ENCODE measurements around the gene ANO4.
"Not testable (repeated sequence)": the region's sequence is repeated elsewhere in the genome, so short reads cannot be mapped to it uniquely, and the experiment has no call there.

Gene ANO4

GRCh38 chr12:101117842-101118241, 323.3 kb downstream of the ANO4 start:
- Histone ChIP-seq H3K27ac (ENCODE audit: low read length) (no peak overlapping the region), H3K9me3 (replicated peaks; ENCODE audit: insufficient read depth, low read length) (no peaks in the 10 kb centered on the region), H3K36me3 (replicated peaks; ENCODE audit: insufficient read depth, low read length) (no peaks in the 10 kb centered on the region), H4K20me1 (ENCODE audit: insufficient read depth, low read length) (no peaks in the 10 kb centered on the region), H3K9me2 (replicated peaks; ENCODE audit: insufficient read depth, low read length) (no peaks in the 10 kb centered on the region), H3K4me2 (ENCODE audit: low read depth, low read length) (no peak overlapping the region), H3K4me3 (ENCODE audit: low read length) (no peak overlapping the region), H2AFZ (ENCODE audit: low read length) (no peak overlapping the region), H3F3A (ENCODE audit: insufficient read depth, low read length) (no peaks in the 10 kb centered on the region), H3K79me2 (ENCODE audit: low read length) (no peaks in the 10 kb centered on the region), H3K27me3 (replicated peaks; ENCODE audit: insufficient read depth, low read length) (no peaks in the 10 kb centered on the region), H3K4me1 (ENCODE audit: low read length) (no peaks in the 10 kb centered on the region), H3K9ac (ENCODE audit: low read length) (no peak overlapping the region)
- DNase-seq, result no peak
- no peak for TF ChIP-seq EZH2phosphoT487 (IDR thresholded peaks at IDR 0.05; ENCODE audit: low read length)
- TF ChIP-seq CTCF (IDR thresholded peaks at IDR 0.05; ENCODE audit: low read length), result no peak
- TF ChIP-seq EZH2 (optimal IDR thresholded peaks at IDR 0.05; ENCODE audit: low read depth, low read length), result no peak

- H3K4me3 ChIP-seq (ENCODE audit: low read length), result no peak overlapping the region
- no peaks in the 10 kb centered on the region for H3K27me3 ChIP-seq (replicated peaks; ENCODE audit: insufficient read depth, low read length)
- H3K4me1 ChIP-seq (ENCODE audit: low read length), result no peaks in the 10 kb centered on the region
- H3K9me2 ChIP-seq (replicated peaks; ENCODE audit: insufficient read depth, low read length), result no peaks in the 10 kb centered on the region
- no peak overlapping the region for H2AFZ ChIP-seq (ENCODE audit: low read length)
- no peaks in the 10 kb centered on the region for H4K20me1 ChIP-seq (ENCODE audit: insufficient read depth, low read length)
- no peaks in the 10 kb centered on the region for H3K36me3 ChIP-seq (replicated peaks; ENCODE audit: insufficient read depth, low read length)
- DNase-seq, result no peak
- no peak overlapping the region for H3K4me2 ChIP-seq (ENCODE audit: low read depth, low read length)
- H3K9me3 ChIP-seq (replicated peaks; ENCODE audit: insufficient read depth, low read length), result no peaks in the 10 kb centered on the region
- TF ChIP-seq EZH2 (optimal IDR thresholded peaks at IDR 0.05; ENCODE audit: low read depth, low read length) (no peak), EZH2phosphoT487 (IDR thresholded peaks at IDR 0.05; ENCODE audit: low read length) (no peak), CTCF (IDR thresholded peaks at IDR 0.05; ENCODE audit: low read length) (no peak)
- H3K79me2 ChIP-seq (ENCODE audit: low read length), result no peaks in the 10 kb centered on the region
- H3K9ac ChIP-seq (ENCODE audit: low read length), result no peak overlapping the region
- no peaks in the 10 kb centered on the region for H3F3A ChIP-seq (ENCODE audit: insufficient read depth, low read length)
- H3K27ac ChIP-seq (ENCODE audit: low read length), result no peak overlapping the region
Measured at GRCh38 chr12:101127521-101128219, 333.1 kb downstream of the ANO4 start.

GRCh38 chr12:101145777-101146431, 351.3 kb downstream of the ANO4 start:
- not testable (repeated sequence) for H3K9me2 ChIP-seq (replicated peaks; ENCODE audit: insufficient read depth, low read length); H2AFZ ChIP-seq (ENCODE audit: low read length); H3K9me3 ChIP-seq (replicated peaks; ENCODE audit: insufficient read depth, low read length); H3K79me2 ChIP-seq (ENCODE audit: low read length); H3K9ac ChIP-seq (ENCODE audit: low read length); H3K4me1 ChIP-seq (ENCODE audit: low read length); H3K36me3 ChIP-seq (replicated peaks; ENCODE audit: insufficient read depth, low read length); H4K20me1 ChIP-seq (ENCODE audit: insufficient read depth, low read length); H3K27me3 ChIP-seq (replicated peaks; ENCODE audit: insufficient read depth, low read length); H3K27ac ChIP-seq (ENCODE audit: low read length); H3K4me2 ChIP-seq (ENCODE audit: low read depth, low read length); DNase-seq; H3F3A ChIP-seq (ENCODE audit: insufficient read depth, low read length); H3K4me3 ChIP-seq (ENCODE audit: low read length)

GRCh38 chr12:101165319-101165718, 370.7 kb downstream of the ANO4 start:
- TF ChIP-seq CTCF (IDR thresholded peaks at IDR 0.05; ENCODE audit: low read length) (no peak), EZH2phosphoT487 (IDR thresholded peaks at IDR 0.05; ENCODE audit: low read length) (no peak), EZH2 (optimal IDR thresholded peaks at IDR 0.05; ENCODE audit: low read depth, low read length) (no peak)
- Histone ChIP-seq H3F3A (ENCODE audit: insufficient read depth, low read length) (no peaks in the 10 kb centered on the region), H3K4me1 (ENCODE audit: low read length) (no peaks in the 10 kb centered on the region), H4K20me1 (ENCODE audit: insufficient read depth, low read length) (no peaks in the 10 kb centered on the region), H2AFZ (ENCODE audit: low read length) (no peak overlapping the region), H3K9me3 (replicated peaks; ENCODE audit: insufficient read depth, low read length) (no peaks in the 10 kb centered on the region), H3K36me3 (replicated peaks; ENCODE audit: insufficient read depth, low read length) (no peaks in the 10 kb centered on the region), H3K79me2 (ENCODE audit: low read length) (no peaks in the 10 kb centered on the region), H3K27ac (ENCODE audit: low read length) (no peak overlapping the region), H3K4me3 (ENCODE audit: low read length) (no peak overlapping the region), H3K9ac (ENCODE audit: low read length) (no peak overlapping the region), H3K9me2 (replicated peaks; ENCODE audit: insufficient read depth, low read length) (no peaks in the 10 kb centered on the region; the same call in 1 of the 2 replicates), H3K4me2 (ENCODE audit: low read depth, low read length) (no peak overlapping the region), H3K27me3 (replicated peaks; ENCODE audit: insufficient read depth, low read length) (no peaks in the 10 kb centered on the region)
- DNase-seq, result no peak
